HepG2 (cell line): ENCODE results near the gene PSD. TPM values are rescaled to one million over a fixed set of nuclear protein-coding genes. Genes with fewer than 3 reads are reported as not detected.

Experiments
- ARID4A ChIP-seq: sonication (generic); formaldehyde crosslinking; IDR thresholded peaks from 2 replicates; pipeline ENCODE4 v1.5.0; 2020; ENCODE audit warnings: mild to moderate bottlenecking, missing genetic modification reagents, borderline replicate concordance
- HBP1 ChIP-seq: IDR thresholded peaks from 2 replicates; pipeline ENCODE4 v1.6.1; 2016; ENCODE audit warnings: low read depth, control low read depth
- RARA ChIP-seq: IDR thresholded peaks from 2 replicates; pipeline ENCODE4 v1.6.1; 2016; ENCODE audit warnings: missing genetic modification reagents, missing compliant biosample characterization
- RFX3 ChIP-seq: IDR thresholded peaks from 2 replicates; pipeline ENCODE4 v1.6.1; 2016; ENCODE audit warnings: missing biosample characterization, missing genetic modification reagents
- RNF219 ChIP-seq: sonication (generic); formaldehyde crosslinking; IDR thresholded peaks from 2 replicates; pipeline ENCODE4 v1.5.0; 2020; ENCODE audit warnings: mild to moderate bottlenecking, missing genetic modification reagents
- SRSF9 ChIP-seq: fragments of 200-400 bp; formaldehyde crosslinking; IDR thresholded peaks from 2 replicates; pipeline ENCODE4 v1.6.1; 2018; ENCODE audit warnings: borderline replicate concordance, mild to moderate bottlenecking, low read depth, low read length; ENCODE audit not compliant: insufficient read depth, poor library complexity, severe bottlenecking
- ZBTB3 ChIP-seq: sonication (generic); formaldehyde crosslinking; IDR thresholded peaks from 2 replicates; pipeline ENCODE4 v1.4.0; 2020; ENCODE audit warnings: low read depth, mild to moderate bottlenecking, moderate library complexity, missing genetic modification reagents, borderline replicate concordance
- ZBTB33 ChIP-seq: sonication (generic); formaldehyde crosslinking; IDR thresholded peaks from 2 replicates; pipeline ENCODE4 v1.4.0; 2020; ENCODE audit warnings: missing genetic modification reagents
- ZMYM4 ChIP-seq: sonication (generic); formaldehyde crosslinking; IDR thresholded peaks from 2 replicates; pipeline ENCODE4 v1.8.1; 2023; ENCODE audit warnings: mild to moderate bottlenecking, missing genetic modification reagents
- ZNF329 ChIP-seq: sonication (generic); formaldehyde crosslinking; IDR thresholded peaks from 2 replicates; pipeline ENCODE4 v1.9.0; 2021; ENCODE audit warnings: low read depth, mild to moderate bottlenecking, missing genetic modification reagents
- ZNF431 ChIP-seq: sonication (generic); formaldehyde crosslinking; IDR thresholded peaks from 2 replicates; pipeline ENCODE4 v1.9.0; 2022; ENCODE audit warnings: missing genetic modification reagents, low read depth, mild to moderate bottlenecking, borderline replicate concordance
- ZNF496 ChIP-seq: sonication (generic); formaldehyde crosslinking; IDR thresholded peaks from 2 replicates; pipeline ENCODE4 v1.8.1; 2023; ENCODE audit warnings: mild to moderate bottlenecking, moderate library complexity, missing genetic modification reagents; ENCODE audit not compliant: insufficient replicate concordance
- ZNF562 ChIP-seq: sonication (generic); formaldehyde crosslinking; IDR thresholded peaks from 2 replicates; pipeline ENCODE4 v1.8.0; 2022; ENCODE audit warnings: missing genetic modification reagents, borderline replicate concordance
- polyA plus RNA-seq, 8 experiments: library from polyadenylated mRNA; depleted of rRNA in 3 of 8; stranded (reverse) in 7 of 8; unstranded in 1 of 8; fragments of >200 nt; fragmentation: Illumina TruSeq in 4 of 8; extraction: Trizol in 4 of 8; gene quantifications; 2 replicates each; pipeline versions ENCODE4 v1.2.1 to v1.2.3, GENCODE V29; 2011 to 2016; ENCODE audit warnings: low read depth in 4 of 8, missing spikeins in 1 of 8, mixed read lengths in 1 of 8; ENCODE audit not compliant: insufficient read depth in 1 of 8
- total RNA-seq, 5 experiments: library from RNA; depleted of rRNA; stranded (reverse); fragments of >200 nt; fragmentation: Illumina TruSeq; extraction: Trizol; gene quantifications; 2 replicates each; pipeline ENCODE4 v1.2.3, GENCODE V29; 2016; ENCODE audit warnings: low read depth in 1 of 5

Gene PSD
- total and polyA plus RNA-seq, 2 of the 13 experiments (the other 11 are each of a cell fraction or from before 2014, with no cell fraction given) = 0.35 to 0.58 TPM

- TF ChIP-seq ZNF329 (CRISPR knock-in tag) (no peak), ARID4A (CRISPR knock-in tag) (peak; percentile 82; the same call in 1 of the 2 replicates), RARA (CRISPR knock-in tag) (0 out of 2 replicates have a peak, but pooled peaks have one; percentile 15), ZNF431 (CRISPR knock-in tag) (no peak), ZNF562 (no peak), ZNF496 (CRISPR knock-in tag) (no peak), RFX3 (CRISPR knock-in tag) (no peak), HBP1 (CRISPR knock-in tag) (0 out of 2 replicates have a peak, but pooled peaks have one; percentile 64), SRSF9 (no peak), RNF219 (CRISPR knock-in tag) (no peak), ZMYM4 (CRISPR knock-in tag) (0 out of 2 replicates have a peak, but pooled peaks have one; percentile 44), ZBTB3 (no peak), ZBTB33 (CRISPR knock-in tag) (no peak)
Observed at GRCh38 chr10:102419269-102420180, 940 bp upstream of the PSD start (continued).
